Activated CD8-positive, alpha-beta memory T cell treated with anti-CD3 and anti-CD28 coated beads, Interleukin-2, amount 50 U/mL, for 4 hours (primary cell): ENCODE results near the gene LRAT.
"Not testable (repeated sequence)": the region's sequence is repeated elsewhere in the genome, so short reads cannot be mapped to it uniquely, and the experiment has no call there.

Experiments
- DNase-seq: peaks from one replicate; pipeline ENCODE4 v3.0.0-alpha.2; 2020

Gene LRAT

DNA sequence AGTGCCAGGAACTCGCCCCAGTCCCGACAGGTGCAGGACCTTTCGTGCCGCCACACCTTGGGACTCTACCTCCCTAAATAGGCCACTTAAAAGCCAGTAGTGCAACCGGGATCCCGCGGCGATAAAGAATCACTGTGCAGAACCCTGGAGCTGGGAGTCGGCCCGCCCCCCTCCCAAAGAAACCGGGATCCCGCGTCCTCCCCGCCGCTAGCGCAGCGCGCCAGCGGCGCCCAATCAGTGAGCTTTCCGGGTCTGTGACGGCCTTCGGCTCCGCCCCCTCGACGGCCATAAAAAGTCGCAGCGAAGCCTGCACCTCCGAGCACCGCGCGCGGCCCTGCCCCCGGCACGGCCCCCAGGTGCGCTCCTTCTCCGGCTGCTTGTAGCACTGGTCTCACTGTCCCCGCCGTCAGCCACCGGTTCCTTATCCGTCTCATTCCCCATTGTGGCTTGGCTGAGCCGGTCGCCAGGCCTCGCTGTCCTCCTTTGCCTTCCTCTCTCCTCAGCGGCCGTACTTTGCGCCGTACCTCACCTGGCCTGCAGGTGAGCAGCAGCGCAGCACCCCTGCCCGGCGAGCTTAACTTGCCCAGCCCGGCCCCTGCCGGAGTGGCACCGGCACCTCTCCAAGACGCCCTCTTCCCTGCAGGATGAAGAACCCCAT is at the start of gene LRAT:
Gene LRAT (plus strand): TSS at position 318 of the 658 bp plus-strand sequence. CDS start 327 bp downstream, at position 645.
- DNase-seq = peak; percentile 18

DNA sequence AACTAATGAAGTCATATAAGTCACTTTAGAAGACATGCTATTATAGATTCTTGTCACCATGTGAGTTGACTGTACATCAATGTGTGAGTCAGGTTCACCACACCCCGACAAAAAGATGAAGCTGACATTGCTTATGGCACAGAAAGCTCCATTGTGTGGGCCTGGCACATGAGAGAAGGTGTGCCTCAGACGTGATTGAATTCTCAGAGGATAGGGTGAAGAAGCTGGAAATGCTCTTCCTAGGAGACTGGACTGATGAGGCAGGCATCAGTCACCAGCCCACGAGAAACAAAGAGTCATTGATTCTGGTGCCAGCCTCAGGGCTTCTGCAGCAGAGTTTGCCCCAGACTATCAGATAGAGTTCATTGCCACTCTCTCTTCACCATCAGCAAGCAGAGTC is 35.9 kb upstream of the LRAT start:
- no peak for DNase-seq

DNA sequence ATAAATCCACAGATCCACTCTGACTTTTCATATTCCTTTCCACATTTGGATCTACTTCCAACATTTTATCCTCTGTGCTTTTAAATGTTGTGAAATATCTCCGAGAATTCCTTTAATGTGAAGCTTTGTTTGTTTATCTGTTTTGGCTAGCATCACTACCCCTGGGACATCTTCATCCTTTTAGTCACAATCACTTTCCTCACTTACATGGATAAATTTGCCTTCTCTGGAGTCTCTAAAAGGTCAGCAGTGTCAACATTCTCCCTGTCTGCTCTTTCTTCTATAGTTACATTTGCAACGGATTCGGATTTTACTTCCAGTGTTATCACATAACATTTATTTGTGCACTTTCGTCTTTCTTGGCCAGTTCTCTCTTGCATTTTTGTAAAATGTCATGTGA is 34.2 kb upstream of the LRAT start:
- no peak for DNase-seq

GRCh38 chr4:154711522-154711921 is 32.3 kb upstream of the LRAT start:
- no peak for DNase-seq

DNA sequence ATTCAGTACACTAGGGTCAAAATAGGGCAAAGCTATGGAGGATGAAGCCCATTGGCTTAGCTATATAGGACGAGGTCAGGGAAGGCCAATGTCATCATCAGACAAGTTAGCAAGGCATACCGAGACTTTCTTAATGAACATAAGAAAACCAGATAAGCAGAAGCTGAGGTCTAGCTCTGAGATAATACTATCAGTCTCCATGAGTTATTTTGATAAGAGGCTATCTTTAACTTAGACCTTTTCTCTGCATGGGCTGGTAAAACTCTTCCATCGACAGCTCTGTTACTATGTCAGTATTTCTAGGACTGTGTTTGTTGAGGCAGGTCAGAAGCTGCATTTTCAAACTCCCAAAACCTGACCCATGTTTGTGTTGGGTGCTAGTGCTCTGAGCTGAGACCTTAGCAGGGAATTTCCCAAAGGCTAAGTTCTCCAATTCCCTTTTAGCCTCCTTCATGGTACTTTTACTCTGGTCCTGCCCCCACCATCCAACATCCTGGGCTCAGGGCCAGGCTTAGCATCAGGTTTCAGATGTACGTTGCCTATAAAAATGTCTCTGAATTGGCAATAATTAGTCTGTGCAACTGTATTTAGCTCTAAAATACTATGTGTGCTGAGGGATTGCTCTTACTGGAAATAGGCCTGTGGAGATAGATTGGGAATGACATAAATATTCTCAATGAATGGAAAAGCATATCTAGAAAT is 29.3 kb upstream of the LRAT start:
- no peak for DNase-seq

GRCh38 chr4:154719087-154719486 is 24.7 kb upstream of the LRAT start:
- DNase-seq = no peak

- no peak for DNase-seq
Observed at GRCh38 chr4:154720123-154720522, 23.7 kb upstream of the LRAT start.

GRCh38 chr4:154720618-154721267 is 23.1 kb upstream of the LRAT start:
- no peak for DNase-seq

DNA sequence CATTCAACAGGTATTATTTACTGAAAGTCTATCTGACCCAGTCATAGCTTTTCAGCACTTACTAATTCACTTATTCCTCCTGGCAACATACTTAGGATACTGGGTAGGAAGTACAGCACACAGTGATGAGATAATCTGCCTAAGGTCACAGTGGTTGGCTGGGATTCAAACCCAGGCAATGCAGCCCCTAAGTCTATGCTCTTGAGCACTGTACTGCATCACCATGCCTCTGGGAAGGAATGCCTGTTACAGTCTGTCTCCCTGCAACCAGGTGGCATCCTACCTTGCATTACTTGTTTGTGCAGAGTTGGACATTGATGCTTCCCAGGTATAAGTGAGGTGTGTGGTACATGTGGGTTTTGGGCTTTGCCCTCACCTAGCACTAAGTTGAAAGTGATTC is 21.5 kb upstream of the LRAT start:
- no peak for DNase-seq

DNA sequence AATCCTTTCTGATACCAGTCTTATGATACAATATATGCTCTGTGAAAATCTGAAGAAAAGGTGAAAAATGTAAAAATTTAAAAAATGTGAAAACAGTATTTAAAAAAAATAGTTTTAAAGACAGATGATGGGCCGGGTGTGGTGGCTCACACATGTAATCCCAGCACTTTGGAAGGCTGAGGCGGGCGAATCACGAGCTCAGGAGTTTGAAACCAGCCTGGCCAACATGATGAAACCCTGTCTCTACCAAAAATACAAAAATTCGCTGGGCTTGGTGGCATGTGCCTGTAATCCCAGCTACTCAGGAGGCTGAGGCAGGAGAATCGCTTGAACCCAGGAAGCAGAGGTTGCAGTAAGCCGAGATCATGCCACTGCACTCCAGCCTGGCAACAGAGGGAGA is 20.2 kb upstream of the LRAT start:
- DNase-seq = not testable (repeated sequence)

DNA sequence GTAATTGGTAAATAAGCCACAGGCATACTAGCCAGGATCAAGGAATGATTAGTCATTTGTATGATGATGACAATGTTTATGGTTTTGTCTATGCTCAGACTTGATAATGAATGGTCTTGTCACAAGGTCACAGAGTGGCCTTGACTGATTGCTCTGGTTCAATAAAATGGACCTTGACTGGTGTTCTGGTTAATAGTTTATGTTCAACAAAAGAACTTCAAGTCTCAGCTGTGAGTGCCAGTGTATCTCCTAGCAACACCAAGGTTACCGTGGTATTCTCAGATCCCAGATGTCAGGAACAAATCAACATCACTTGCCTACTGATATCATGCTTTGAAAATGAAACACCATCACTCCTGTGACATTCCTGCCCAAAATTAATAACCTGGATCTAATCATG is 16.3 kb upstream of the LRAT start:
- DNase-seq = no peak

GRCh38 chr4:154731756-154732155 is 12.0 kb upstream of the LRAT start:
- no peak for DNase-seq

GRCh38 chr4:154732669-154733068 is 11.1 kb upstream of the LRAT start:
- no peak for DNase-seq

DNA sequence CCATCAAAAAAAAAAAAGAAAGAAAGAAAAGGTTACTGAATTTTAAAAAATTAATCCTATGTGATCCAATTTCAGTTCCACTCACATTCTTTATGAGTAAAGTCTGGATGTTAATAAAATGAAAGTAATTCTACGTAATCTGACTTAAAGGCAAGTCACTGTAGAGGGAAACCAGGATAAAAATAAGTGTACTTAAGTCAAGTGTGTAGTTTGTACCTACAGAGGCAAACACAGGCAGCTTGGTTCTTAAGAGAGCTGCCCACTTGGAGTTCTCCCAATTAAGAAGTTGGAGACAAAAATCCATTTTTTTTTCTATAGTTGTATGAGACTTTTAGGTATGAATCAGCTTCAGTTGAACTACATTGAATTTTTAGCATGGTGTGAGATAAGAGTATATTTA is 7.0 kb upstream of the LRAT start:
- DNase-seq = no peak

- DNase-seq = no peak
Observed at GRCh38 chr4:154738426-154738825, 5.4 kb upstream of the LRAT start.

DNA sequence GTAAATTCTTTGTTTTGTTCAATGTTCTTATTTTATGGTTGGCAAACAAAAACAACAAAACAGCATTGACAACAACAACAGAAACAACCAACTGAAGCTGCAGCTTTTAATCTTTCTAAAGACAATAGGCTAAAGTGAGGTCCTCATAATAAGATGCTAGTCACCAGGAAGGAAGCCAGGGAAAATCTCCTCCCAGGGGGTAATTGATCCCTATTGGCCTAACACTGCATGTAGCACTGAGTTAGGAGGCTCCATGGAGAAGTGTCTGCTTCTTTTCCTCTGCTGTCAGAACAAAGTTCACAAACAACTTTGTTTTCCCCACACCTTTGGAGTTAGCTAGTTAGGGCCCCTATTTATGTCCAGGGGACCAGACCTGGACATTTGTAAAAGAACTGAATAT is 4.7 kb upstream of the LRAT start:
- no peak for DNase-seq

- no peak for DNase-seq
Observed at GRCh38 chr4:154740462-154740861, 3.3 kb upstream of the LRAT start.

DNA sequence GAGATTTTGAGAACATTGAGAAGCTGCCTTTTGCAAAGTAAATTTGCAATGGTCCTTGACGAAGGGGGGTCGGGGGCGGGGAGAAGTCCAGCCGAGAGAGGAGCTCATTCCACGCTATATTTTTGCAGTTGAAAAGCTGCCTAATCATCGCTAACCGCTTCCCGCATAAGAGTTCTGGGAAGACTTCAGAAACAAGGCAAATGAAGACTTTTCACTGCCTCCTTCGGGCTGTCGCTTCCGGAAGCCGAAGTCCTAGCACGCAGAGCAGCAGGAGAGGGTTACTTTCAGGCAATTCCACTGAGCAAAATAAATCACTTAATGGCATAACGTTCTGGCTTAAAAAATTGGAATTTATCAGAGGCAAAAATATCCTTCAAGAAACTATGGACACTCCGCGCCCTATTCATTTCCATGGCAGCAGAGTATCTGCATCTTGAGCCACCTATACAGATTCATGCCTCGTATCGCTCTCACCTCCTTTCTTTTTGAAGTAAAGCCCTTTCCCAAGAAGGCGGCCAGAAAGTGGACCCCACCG is 2.6 kb upstream of the LRAT start:
- no peak for DNase-seq

DNA sequence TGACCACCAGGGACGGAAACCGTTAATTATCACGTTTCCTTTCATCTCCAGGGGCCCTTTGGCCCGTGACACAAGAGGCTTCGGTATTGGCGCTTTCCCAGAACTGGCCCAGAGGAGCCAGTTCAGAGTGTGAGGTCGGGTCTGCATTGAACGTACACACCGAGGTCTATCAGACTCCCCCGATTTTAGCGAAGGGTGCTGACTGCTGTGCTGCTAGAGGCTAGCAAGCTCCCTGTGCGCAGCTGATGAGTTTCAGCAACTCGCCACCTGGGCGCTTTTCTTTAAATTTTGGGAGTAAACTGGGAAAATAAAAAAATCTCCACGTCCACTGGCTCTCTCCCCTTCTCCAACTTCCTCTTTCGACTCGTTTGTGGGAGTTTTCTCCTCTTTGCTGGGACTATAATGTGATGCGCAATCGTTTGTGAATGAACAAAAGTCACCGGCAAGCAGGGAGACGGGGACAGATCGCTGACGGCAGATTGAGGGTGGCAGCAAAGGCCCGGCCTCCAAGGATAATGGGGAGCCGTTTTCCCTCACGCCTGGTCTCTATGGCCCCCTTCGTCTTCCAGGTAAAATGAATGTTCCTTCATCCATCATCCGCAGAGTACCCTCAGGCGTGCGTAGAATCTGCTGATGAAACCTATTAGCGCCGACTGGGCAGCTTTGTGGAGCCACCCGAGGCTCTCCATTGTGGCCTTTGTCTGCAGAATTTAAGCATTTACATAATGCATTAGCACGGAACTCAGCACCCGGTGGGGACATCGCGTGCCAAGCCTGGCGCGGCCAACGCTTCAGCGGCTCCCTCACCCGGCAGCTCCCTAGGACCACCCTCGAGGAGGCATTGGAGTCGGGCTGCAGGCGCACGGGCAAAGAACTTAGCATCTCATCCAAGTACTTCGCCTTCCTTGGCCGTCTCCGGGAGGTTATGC is 1.6 kb upstream of the LRAT start:
- no peak for DNase-seq

GRCh38 chr4:154744341-154744926 is 634 bp downstream of the LRAT start:
- DNase-seq = no peak

DNA sequence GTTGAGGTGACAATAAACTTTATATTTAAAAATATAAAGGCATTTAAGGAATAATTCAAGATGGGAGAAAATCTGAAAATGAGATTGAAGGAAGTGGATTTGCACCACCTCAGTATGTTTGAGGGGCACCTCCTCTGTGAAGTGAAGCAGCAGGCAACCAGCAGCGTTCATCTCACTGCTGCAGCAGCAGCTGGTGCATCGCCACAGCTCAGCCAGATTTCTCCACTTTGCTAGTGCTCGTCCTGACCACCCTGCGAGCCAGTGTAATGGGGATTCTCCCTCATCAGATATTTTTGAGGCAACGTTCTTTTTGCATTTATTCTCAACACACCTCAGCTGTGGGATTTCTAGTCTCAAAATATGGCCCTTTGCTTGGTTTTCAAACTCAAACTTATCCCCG is 13.9 kb downstream of the LRAT start:
- no peak for DNase-seq

GRCh38 chr4:154760895-154761294 is 17.1 kb downstream of the LRAT start:
- no peak for DNase-seq

DNA sequence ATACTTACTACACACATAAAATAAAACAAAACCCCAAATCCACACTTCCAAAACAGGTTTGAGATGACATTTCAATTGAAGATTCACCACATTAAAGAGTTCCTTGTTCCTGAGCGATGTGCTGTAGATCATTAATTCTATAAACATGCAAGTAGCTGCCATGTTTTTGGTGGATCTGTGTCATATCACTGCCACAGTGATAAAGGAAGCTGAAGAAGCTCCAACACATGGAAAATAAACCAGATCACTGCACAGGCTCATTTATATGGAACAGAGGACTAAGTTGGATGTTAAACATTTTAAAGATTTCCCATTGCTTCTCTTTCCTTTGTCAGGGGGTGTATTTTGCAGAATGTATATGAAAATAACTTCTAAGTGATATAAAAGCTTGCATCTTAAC is 34.5 kb downstream of the LRAT start:
- no peak for DNase-seq
